Gastrocnemius medialis (tissue), 4 donors: ENCODE measurements around the gene CXCL13. TPM values are rescaled to one million over a fixed set of nuclear protein-coding genes. Genes with fewer than 3 reads are reported as not detected.

Source experiments
- ATAC-seq, 2 donors: fragments of 150-250 bp; one replicate each; pipeline ENCODE4 v1.9.1; 2016
- DNase-seq, 2 donors: peaks; one replicate each; pipeline ENCODE4 v3.0.0-alpha.2; 2019
- H3K27ac ChIP-seq, 4 donors: fragments of 200-600 bp; sonication (generic); 1 replicate in 1 of 4; 2 replicates in 3 of 4; pipeline ENCODE4 v1.5.1; 2016 to 2018; ENCODE audit warnings: mild to moderate bottlenecking in 2 of 4, moderate library complexity in 1 of 4
- H3K27me3 ChIP-seq, 3 donors: fragments of 200-600 bp; sonication (generic) in 2 of 3; 1 replicate in 1 of 3; 2 replicates in 2 of 3; pipeline versions ENCODE4 v1.5.1 to v1.6.0; 2016 to 2019; ENCODE audit warnings: mild to moderate bottlenecking in 1 of 3, moderate library complexity in 1 of 3
- H3K36me3 ChIP-seq, 2 donors: fragments of 200-600 bp; sonication (generic) in 1 of 2; one replicate each; pipeline ENCODE4 v1.5.1; 2017 to 2018
- H3K4me1 ChIP-seq, 2 donors: fragments of 200-600 bp; sonication (generic) in 1 of 2; one replicate each; pipeline ENCODE4 v1.5.1; 2016 to 2017; ENCODE audit warnings: mild to moderate bottlenecking in 2 of 2
- H3K4me3 ChIP-seq, 4 donors: fragments of 200-600 bp; sonication (generic) in 3 of 4; 1 replicate in 1 of 4; 2 replicates in 3 of 4; pipeline ENCODE4 v1.5.1; 2016 to 2019; ENCODE audit warnings: mild to moderate bottlenecking in 2 of 4
- H3K9me3 ChIP-seq, 3 donors: fragments of 200-600 bp; sonication (generic) in 2 of 3; 1 replicate in 1 of 3; 2 replicates in 2 of 3; pipeline ENCODE4 v1.5.1; 2016 to 2019
- POLR2A ChIP-seq, 2 donors: fragments of 450-650 bp; IDR thresholded peaks; one replicate each; pipeline ENCODE4 v1.6.1; 2017; ENCODE audit warnings: antibody characterized with exemption in 2 of 2, mild to moderate bottlenecking in 2 of 2, moderate library complexity in 2 of 2
- in situ Hi-C, 4 donors: fragments of 200-750 bp; cut with MboI; loops; one replicate each; pipeline versions ENCODE4 v1.15.0 to v1.8.0; 2017; ENCODE audit warnings: low sequenced_read_pairs in 4 of 4
- intact Hi-C: fragments of 100-400 bp; cut with DNase I; formaldehyde crosslinking; loops from one replicate; pipeline ENCODE4 v1.15.1; 2023; ENCODE audit warnings: low total_unique reads
- total RNA-seq, 4 donors: library from RNA; depleted of rRNA; stranded (reverse); fragments of >200 nt; gene quantifications; one replicate each; pipeline versions ENCODE4 v1.1.0 to v1.2.3, GENCODE V29; 2016
- TF ChIP-seq, protein P1 (sequence below), 5 experiments: fragments of 450-650 bp in 3 of 5; fragments of 200-600 bp in 2 of 5; sonication (generic) in 2 of 5; IDR thresholded peaks in 4 of 5; conservative IDR thresholded peaks in 1 of 5; 1 replicate in 4 of 5; 2 replicates in 1 of 5; pipeline ENCODE4 v1.5.1; 2016 to 2019; ENCODE audit warnings: antibody characterized with exemption in 5 of 5, mild to moderate bottlenecking in 3 of 5, moderate library complexity in 3 of 5

The CXCL13 gene
- total RNA-seq, 4 donors from 2014 or later: not detected

DNA sequence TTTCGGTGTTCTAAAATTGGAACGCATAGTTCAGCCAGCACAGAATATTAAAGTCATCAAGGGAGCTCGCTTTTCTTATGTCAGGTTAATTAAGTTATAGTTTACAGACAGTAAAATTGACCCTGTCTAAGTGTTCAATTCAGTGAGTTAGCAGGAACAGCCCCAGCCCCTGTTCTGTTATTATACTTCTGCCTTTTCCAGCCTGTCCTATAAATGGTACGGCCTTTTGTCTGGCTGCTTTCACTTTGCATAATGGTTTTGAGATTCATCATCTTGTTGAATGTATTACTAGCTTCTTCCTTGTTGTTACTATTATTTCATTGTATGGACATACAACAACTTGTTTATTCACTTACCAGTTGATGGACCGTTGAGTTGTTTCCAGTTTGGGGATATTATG lies 9.5 kb downstream of the CXCL13 start:
- TF ChIP-seq, protein P1, sequence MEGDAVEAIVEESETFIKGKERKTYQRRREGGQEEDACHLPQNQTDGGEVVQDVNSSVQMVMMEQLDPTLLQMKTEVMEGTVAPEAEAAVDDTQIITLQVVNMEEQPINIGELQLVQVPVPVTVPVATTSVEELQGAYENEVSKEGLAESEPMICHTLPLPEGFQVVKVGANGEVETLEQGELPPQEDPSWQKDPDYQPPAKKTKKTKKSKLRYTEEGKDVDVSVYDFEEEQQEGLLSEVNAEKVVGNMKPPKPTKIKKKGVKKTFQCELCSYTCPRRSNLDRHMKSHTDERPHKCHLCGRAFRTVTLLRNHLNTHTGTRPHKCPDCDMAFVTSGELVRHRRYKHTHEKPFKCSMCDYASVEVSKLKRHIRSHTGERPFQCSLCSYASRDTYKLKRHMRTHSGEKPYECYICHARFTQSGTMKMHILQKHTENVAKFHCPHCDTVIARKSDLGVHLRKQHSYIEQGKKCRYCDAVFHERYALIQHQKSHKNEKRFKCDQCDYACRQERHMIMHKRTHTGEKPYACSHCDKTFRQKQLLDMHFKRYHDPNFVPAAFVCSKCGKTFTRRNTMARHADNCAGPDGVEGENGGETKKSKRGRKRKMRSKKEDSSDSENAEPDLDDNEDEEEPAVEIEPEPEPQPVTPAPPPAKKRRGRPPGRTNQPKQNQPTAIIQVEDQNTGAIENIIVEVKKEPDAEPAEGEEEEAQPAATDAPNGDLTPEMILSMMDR (IDR thresholded peaks at IDR 0.05 in 4 of 5, conservative IDR thresholded peaks at IDR 0.05 in 1 of 5): no peak
- no peak for TF ChIP-seq POLR2A (IDR thresholded peaks at IDR 0.05)
- ATAC-seq (no peak), DNase-seq (no peak)
- H3K4me3 ChIP-seq: no peak overlapping the region
- no peaks in the 10 kb centered on the region for H3K27me3 ChIP-seq
- H3K4me1 ChIP-seq: no peaks in the 10 kb centered on the region
- in situ Hi-C loops: no loop called here
- no peaks in the 10 kb centered on the region for H3K9me3 ChIP-seq
- no peaks in the 10 kb centered on the region for H3K36me3 ChIP-seq
- H3K27ac ChIP-seq: no peak overlapping the region
- intact Hi-C loops: loop anchor here (5.0 kb wide), 2 partner anchors 82 to 228 kb away; no protein-coding TSS in a partner anchor

DNA sequence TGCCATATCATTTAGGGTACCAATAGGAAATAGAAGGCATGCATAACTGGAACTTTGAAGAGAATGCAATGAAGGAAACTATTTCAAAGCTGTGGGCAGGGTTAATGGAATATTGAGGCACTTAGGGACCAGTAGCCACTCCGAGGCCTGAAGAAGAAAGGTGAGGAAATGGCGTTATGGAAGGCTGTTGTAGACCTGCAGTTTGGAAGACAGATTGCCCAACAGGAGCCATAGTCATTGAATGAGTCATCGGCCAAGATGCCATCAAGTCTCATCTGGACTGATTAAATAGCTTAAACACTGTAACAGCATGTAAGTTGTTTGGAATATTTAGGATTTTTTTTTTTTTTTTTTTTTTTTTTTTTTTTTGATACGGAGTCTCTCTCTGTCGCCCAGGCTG lies 11.6 kb downstream of the CXCL13 start:
- Histone ChIP-seq H3K27me3 (no peaks in the 10 kb centered on the region), H3K9me3 (no peaks in the 10 kb centered on the region), H3K36me3 (no peaks in the 10 kb centered on the region), H3K4me1 (no peaks in the 10 kb centered on the region), H3K27ac (no peak overlapping the region), H3K4me3 (no peak overlapping the region)
- TF ChIP-seq, protein P1 (IDR thresholded peaks at IDR 0.05 in 4 of 5, conservative IDR thresholded peaks at IDR 0.05 in 1 of 5): no peak
- no peak for TF ChIP-seq POLR2A (IDR thresholded peaks at IDR 0.05)
- DNase-seq (no peak), ATAC-seq (no peak)
- in situ Hi-C loops (no loop called here), intact Hi-C loops (loop anchor here (5.0 kb wide), 2 partner anchors 80 to 230 kb away; no protein-coding TSS in a partner anchor)

DNA sequence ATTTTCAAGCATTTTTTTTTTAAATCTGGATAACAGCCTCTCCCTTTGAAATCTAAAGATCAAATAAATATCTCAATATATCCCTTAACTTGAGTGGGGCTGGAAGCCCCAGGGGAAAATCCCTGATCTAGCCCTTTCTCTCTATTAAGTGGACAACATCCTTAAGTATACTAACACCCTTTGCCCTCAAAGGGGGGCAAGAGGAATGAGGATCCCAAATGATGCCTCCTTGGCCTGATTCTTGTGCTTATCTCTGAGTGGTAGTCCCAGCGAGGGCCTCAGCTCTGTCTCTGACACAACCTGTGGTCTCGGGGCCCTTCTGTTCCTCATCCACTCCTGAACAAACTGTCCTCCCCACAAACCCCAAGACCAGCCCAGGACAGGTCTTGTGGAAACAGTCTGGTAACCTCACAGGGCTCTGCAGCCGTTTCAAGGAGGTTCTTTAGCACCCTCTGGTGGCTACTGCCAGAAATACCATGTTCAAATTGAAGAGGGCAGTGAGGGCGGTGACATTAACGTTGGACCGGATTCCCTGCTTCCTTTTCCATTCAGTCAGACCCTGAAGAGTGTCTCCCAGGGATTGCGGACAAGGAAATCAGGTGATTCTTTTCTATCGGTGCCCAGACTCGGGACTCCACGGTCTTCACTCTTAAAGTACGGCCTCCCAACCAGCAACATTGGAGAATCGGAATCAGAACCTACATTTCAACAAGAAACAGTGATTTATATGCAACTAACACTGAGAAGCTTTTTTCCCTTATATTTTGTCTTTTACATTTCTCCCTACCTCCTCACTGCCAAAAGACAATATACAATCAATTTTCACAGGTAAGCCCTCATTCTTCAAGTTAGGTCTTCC lies 13.0 kb downstream of the CXCL13 start:
- no peaks in the 10 kb centered on the region for H3K36me3 ChIP-seq
- H3K27ac ChIP-seq: no peak overlapping the region
- no peaks in the 10 kb centered on the region for H3K9me3 ChIP-seq
- in situ Hi-C loops (no loop called here), intact Hi-C loops (loop anchor here (5.0 kb wide), 2 partner anchors 79 to 231 kb away; no protein-coding TSS in a partner anchor)
- ATAC-seq (peak; percentile 91 to 93), DNase-seq (peak; percentile 32 to 45)
- no peaks in the 10 kb centered on the region for H3K27me3 ChIP-seq
- no peaks in the 10 kb centered on the region for H3K4me1 ChIP-seq
- H3K4me3 ChIP-seq: peak overlapping the region in 1 of 4 donors; percentile 13
- TF ChIP-seq POLR2A (IDR thresholded peaks at IDR 0.05): no peak
- TF ChIP-seq, protein P1 (IDR thresholded peaks at IDR 0.05 in 4 of 5, conservative IDR thresholded peaks at IDR 0.05 in 1 of 5): peak; percentile 40 to 77 (median 64)

DNA sequence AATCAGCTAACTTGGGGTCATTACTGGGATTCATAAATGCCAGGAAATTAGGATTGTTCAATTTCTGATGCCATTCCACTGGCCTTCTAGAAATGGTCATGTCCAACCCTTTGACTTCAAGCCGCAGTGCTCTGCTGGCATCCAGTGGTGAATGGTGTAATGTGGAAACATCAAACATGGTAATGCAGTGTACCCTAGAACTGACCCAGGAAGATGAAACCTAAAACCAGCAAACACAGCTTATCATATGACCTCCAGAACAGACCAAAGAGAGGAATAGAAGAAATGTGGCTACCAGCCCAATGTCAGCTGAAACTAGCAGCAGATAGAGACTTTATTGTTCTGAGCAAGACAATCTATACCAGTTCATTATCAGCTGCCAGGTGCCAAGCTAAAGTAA lies 13.8 kb downstream of the CXCL13 start:
- peak in 1 of 2 donors; percentile 20 for ATAC-seq
- no peak overlapping the region for H3K4me3 ChIP-seq
- no peak overlapping the region for H3K27ac ChIP-seq
- H3K27me3 ChIP-seq: no peaks in the 10 kb centered on the region
- H3K36me3 ChIP-seq: no peaks in the 10 kb centered on the region
- intact Hi-C loops (loop anchor here (5.0 kb wide), 2 partner anchors 78 to 232 kb away; no protein-coding TSS in a partner anchor), in situ Hi-C loops (no loop called here)
- no peaks in the 10 kb centered on the region for H3K4me1 ChIP-seq
- no peaks in the 10 kb centered on the region for H3K9me3 ChIP-seq
- TF ChIP-seq, protein P1 (IDR thresholded peaks at IDR 0.05 in 4 of 5, conservative IDR thresholded peaks at IDR 0.05 in 1 of 5): no peak
- TF ChIP-seq POLR2A (IDR thresholded peaks at IDR 0.05): no peak
- DNase-seq: no peak
